Skeletal muscle satellite cell (primary cell): ENCODE results near the gene RIF1. TPM values are rescaled to one million over a fixed set of nuclear protein-coding genes. Genes with fewer than 3 reads are reported as not detected.

Source experiments
- H3K27me3 ChIP-seq: 2 replicates; pipeline ENCODE4 v1.7.0; 2013; ENCODE audit warnings: low read length; ENCODE audit not compliant: control insufficient read depth, insufficient read depth
- H3K36me3 ChIP-seq: 2 replicates; pipeline ENCODE4 v1.7.0; 2013; ENCODE audit warnings: mild to moderate bottlenecking, control low read depth, low read length; ENCODE audit not compliant: insufficient read depth
- H3K4me1 ChIP-seq: 2 replicates; pipeline ENCODE4 v1.7.0; 2013; ENCODE audit warnings: low read length; ENCODE audit not compliant: control insufficient read depth, insufficient read depth
- H3K4me2 ChIP-seq: 2 replicates; pipeline ENCODE4 v1.7.0; 2013; ENCODE audit warnings: mild to moderate bottlenecking, low read length
- H3K4me3 ChIP-seq: 2 replicates; pipeline ENCODE4 v1.7.0; 2013; ENCODE audit warnings: low read length
- H3K9ac ChIP-seq: 2 replicates; pipeline ENCODE4 v1.7.0; 2013; ENCODE audit warnings: mild to moderate bottlenecking, low read depth, low read length, moderate library complexity
- H3K9me3 ChIP-seq: replicated peaks from 2 replicates; pipeline ENCODE4 v1.7.0; 2013; ENCODE audit warnings: mild to moderate bottlenecking, control low read depth, low read length
- small RNA-seq: library from RNA; depleted of rRNA; stranded (forward); fragments of <200 nt; gene quantifications from one replicate; pipeline ENCODE3, GENCODE V24; 2012

The RIF1 gene

GRCh38 chr2:151522556-151522955 is 112.9 kb downstream of the RIF1 start:
- H3K4me3 ChIP-seq: no peak overlapping the region
- no peak overlapping the region for H3K4me2 ChIP-seq
- H3K9me3 ChIP-seq: no peaks in the 10 kb centered on the region
- H3K36me3 ChIP-seq: no peaks in the 10 kb centered on the region
- H3K4me1 ChIP-seq: no peaks in the 10 kb centered on the region
- no peak overlapping the region for H3K9ac ChIP-seq
- no peaks in the 10 kb centered on the region for H3K27me3 ChIP-seq

GRCh38 chr2:151523850-151524249 is 114.1 kb downstream of the RIF1 start:
- H3K4me3 ChIP-seq: no peak overlapping the region
- H3K9me3 ChIP-seq: no peaks in the 10 kb centered on the region
- H3K4me1 ChIP-seq: no peaks in the 10 kb centered on the region
- H3K27me3 ChIP-seq: no peaks in the 10 kb centered on the region
- H3K9ac ChIP-seq: no peak overlapping the region
- no peak overlapping the region for H3K4me2 ChIP-seq
- no peaks in the 10 kb centered on the region for H3K36me3 ChIP-seq

GRCh38 chr2:151525821-151526373 is 116.2 kb downstream of the RIF1 start:
- no peaks in the 10 kb centered on the region for H3K27me3 ChIP-seq

GRCh38 chr2:151526572-151527090 is 116.9 kb downstream of the RIF1 start:
- Histone ChIP-seq H3K27me3 (no peaks in the 10 kb centered on the region), H3K9ac (no peak overlapping the region), H3K4me3 (no peak overlapping the region), H3K9me3 (no peaks in the 10 kb centered on the region), H3K4me2 (no peak overlapping the region), H3K4me1 (no peaks in the 10 kb centered on the region), H3K36me3 (no peaks in the 10 kb centered on the region)

More at GRCh38 chr2:151525821-151526373, 116.2 kb downstream of the RIF1 start:
- Histone ChIP-seq H3K9ac (no peak overlapping the region), H3K4me1 (no peaks in the 10 kb centered on the region), H3K4me3 (no peak overlapping the region), H3K9me3 (no peaks in the 10 kb centered on the region), H3K36me3 (no peaks in the 10 kb centered on the region), H3K4me2 (no peak overlapping the region)

Small RNA genes within 50 kb of the gene (small RNA-seq; reads per million reads assigned to genes)
- not detected for gene MIR4773-1
- not detected for gene RN7SL124P
